HepG2 (cell line): Measurements from ENCODE around the gene RBCK1. TPM values are rescaled to one million over a fixed set of nuclear protein-coding genes. Genes with fewer than 3 reads are reported as not detected.

Source experiments
- ADNP ChIP-seq: sonication (generic); formaldehyde crosslinking; IDR thresholded peaks from 2 replicates; pipeline ENCODE4 v1.4.0; 2020; ENCODE audit warnings: missing genetic modification reagents
- CHD4 ChIP-seq: fragments of 200-600 bp; sonication (generic); IDR thresholded peaks from 2 replicates; pipeline ENCODE4 v1.7.0; 2017; ENCODE audit warnings: mild to moderate bottlenecking, low read length, borderline replicate concordance
- EP300 ChIP-seq, 3 experiments: sonication (generic) in 1 of 3; formaldehyde crosslinking in 1 of 3; IDR thresholded peaks; 2 replicates each; pipeline versions ENCODE4 v1.5.1 to v1.6.1; 2011 to 2020; ENCODE audit warnings: low read depth in 2 of 3, low read length in 2 of 3, borderline replicate concordance in 1 of 3, improper control_type of control experiment in 1 of 3, mild to moderate bottlenecking in 1 of 3, missing genetic modification reagents in 1 of 3, moderate library complexity in 1 of 3
- EZH2 ChIP-seq: conservative IDR thresholded peaks from 2 replicates; pipeline ENCODE4 v1.6.1; 2012; ENCODE audit warnings: mild to moderate bottlenecking, low read depth, low read length, moderate library complexity
- GATAD2A ChIP-seq: IDR thresholded peaks from 2 replicates; pipeline ENCODE4 v1.6.1; 2016
- HDAC6 ChIP-seq: fragments of 200-600 bp; sonication (generic); IDR thresholded peaks from 2 replicates; pipeline ENCODE4 v1.7.0; 2017; ENCODE audit warnings: mild to moderate bottlenecking, antibody characterized with exemption, low read length, low read depth
- HMG20B ChIP-seq: conservative IDR thresholded peaks from 2 replicates; pipeline ENCODE4 v1.6.1; 2016; ENCODE audit warnings: missing genetic modification reagents, missing compliant biosample characterization
- MYPOP ChIP-seq: sonication (generic); formaldehyde crosslinking; IDR thresholded peaks from 2 replicates; pipeline ENCODE4 v1.8.1; 2023; ENCODE audit warnings: mild to moderate bottlenecking, moderate library complexity, missing genetic modification reagents
- NKX3-1 ChIP-seq: sonication (generic); formaldehyde crosslinking; IDR thresholded peaks from 2 replicates; pipeline ENCODE4 v1.5.0; 2020; ENCODE audit warnings: missing genetic modification reagents
- POLR2G ChIP-seq: fragments of 200-400 bp; formaldehyde crosslinking; IDR thresholded peaks from 2 replicates; pipeline ENCODE4 v1.6.1; 2018; ENCODE audit warnings: mild to moderate bottlenecking, low read depth, low read length, moderate library complexity
- RFXAP ChIP-seq: sonication (generic); formaldehyde crosslinking; IDR thresholded peaks from 2 replicates; pipeline ENCODE4 v1.4.0; 2020; ENCODE audit warnings: missing genetic modification reagents, borderline replicate concordance
- RXRB ChIP-seq: IDR thresholded peaks from 2 replicates; pipeline ENCODE4 v1.6.1; 2016; ENCODE audit warnings: borderline replicate concordance, missing genetic modification reagents, missing compliant biosample characterization
- THAP7 ChIP-seq: sonication (generic); formaldehyde crosslinking; IDR thresholded peaks from 2 replicates; pipeline ENCODE4 v1.8.1; 2023; ENCODE audit warnings: mild to moderate bottlenecking, missing genetic modification reagents
- ZBTB44 ChIP-seq: sonication (generic); formaldehyde crosslinking; IDR thresholded peaks from 2 replicates; pipeline ENCODE4 v1.4.0; 2020; ENCODE audit warnings: missing genetic modification reagents
- ZHX2 ChIP-seq, 2 experiments: sonication (generic) in 1 of 2; formaldehyde crosslinking in 1 of 2; IDR thresholded peaks; 2 replicates each; pipeline versions ENCODE4 v1.6.1 to v1.9.0; 2014 to 2022; ENCODE audit warnings: antibody characterized with exemption in 1 of 2, borderline replicate concordance in 1 of 2, inconsistent platforms in 1 of 2, low read depth in 1 of 2, missing genetic modification reagents in 1 of 2
- ZKSCAN1 ChIP-seq: fragments of 150-350 bp; IDR thresholded peaks from 2 replicates; pipeline ENCODE4 v1.6.1; 2014; ENCODE audit warnings: low read length
- ZNF350 ChIP-seq: sonication (generic); formaldehyde crosslinking; IDR thresholded peaks from 2 replicates; pipeline ENCODE4 v1.4.0; 2020; ENCODE audit warnings: mild to moderate bottlenecking, low read depth, missing genetic modification reagents, borderline replicate concordance
- ZNF484 ChIP-seq: sonication (generic); formaldehyde crosslinking; IDR thresholded peaks from 2 replicates; pipeline ENCODE4 v1.5.1; 2020; ENCODE audit warnings: mild to moderate bottlenecking, low read depth, missing genetic modification reagents, borderline replicate concordance
- ZNF563 ChIP-seq: sonication (generic); formaldehyde crosslinking; IDR thresholded peaks from 2 replicates; pipeline ENCODE4 v1.8.0; 2022; ENCODE audit warnings: mild to moderate bottlenecking, moderate library complexity, missing genetic modification reagents
- ZNF879 ChIP-seq: sonication (generic); formaldehyde crosslinking; IDR thresholded peaks from 2 replicates; pipeline ENCODE4 v1.8.1; 2023; ENCODE audit warnings: missing genetic modification reagents
- polyA plus RNA-seq, 8 experiments: library from polyadenylated mRNA; depleted of rRNA in 3 of 8; stranded (reverse) in 7 of 8; unstranded in 1 of 8; fragments of >200 nt; fragmentation: Illumina TruSeq in 4 of 8; extraction: Trizol in 4 of 8; gene quantifications; 2 replicates each; pipeline versions ENCODE4 v1.2.1 to v1.2.3, GENCODE V29; 2011 to 2016; ENCODE audit warnings: low read depth in 4 of 8, missing spikeins in 1 of 8, mixed read lengths in 1 of 8; ENCODE audit not compliant: insufficient read depth in 1 of 8
- total RNA-seq, 5 experiments: library from RNA; depleted of rRNA; stranded (reverse); fragments of >200 nt; fragmentation: Illumina TruSeq; extraction: Trizol; gene quantifications; 2 replicates each; pipeline ENCODE4 v1.2.3, GENCODE V29; 2016; ENCODE audit warnings: low read depth in 1 of 5

RBCK1 gene
- total and polyA plus RNA-seq, 2 of the 13 experiments (the other 11 are each of a cell fraction or from before 2014, with no cell fraction given): 149 to 215 TPM

GRCh38 chr20:385448-385847, 22.7 kb upstream of the RBCK1 start (continued):
- TF ChIP-seq ZNF484 (CRISPR knock-in tag) (no peak), POLR2G (0 out of 2 replicates have a peak, but pooled peaks have one; percentile 19), CHD4 (no peak), RFXAP (CRISPR knock-in tag) (no peak), GATAD2A (0 out of 2 replicates have a peak, but pooled peaks have one; percentile 3), EP300 (IDR thresholded peaks at IDR 0.05; ENCODE audit: low read depth in 2 of 2, low read length in 2 of 2) (no peak), EP300 (CRISPR knock-in tag; IDR thresholded peaks at IDR 0.05; ENCODE audit: borderline replicate concordance) (no peak), ZHX2 (IDR thresholded peaks at IDR 0.05; ENCODE audit: low read depth) (no peak), ZHX2 (CRISPR knock-in tag; IDR thresholded peaks at IDR 0.05; ENCODE audit: borderline replicate concordance) (no peak), ADNP (CRISPR knock-in tag) (no peak), ZNF563 (CRISPR knock-in tag) (no peak), MYPOP (CRISPR knock-in tag) (peak; percentile 27; the same call in 1 of the 2 replicates), ZNF350 (0 out of 2 replicates have a peak, but pooled peaks have one; percentile 17), HMG20B (CRISPR knock-in tag) (no peak), THAP7 (CRISPR knock-in tag) (0 out of 2 replicates have a peak, but pooled peaks have one; percentile 40), ZNF879 (CRISPR knock-in tag) (no peak), NKX3-1 (CRISPR knock-in tag) (no peak), ZBTB44 (CRISPR knock-in tag) (no peak), EZH2 (no peak), ZKSCAN1 (no peak), RXRB (CRISPR knock-in tag) (no peak), HDAC6 (no peak)
